AG04449 (cell line): ENCODE data around the gene ZNF12.

ENCODE experiments used
- CTCF ChIA-PET: fragments of 350-600 bp; formaldehyde crosslinking; extraction: SDS; loops from one replicate; lab custom pipeline; 2021; ENCODE audit warnings: antibody characterized with exemption; lab: Yijun Ruan, JAX
- POLR2A ChIA-PET: fragments of 400-600, 350-600 bp; formaldehyde crosslinking; extraction: SDS; loops from one replicate; lab custom pipeline; 2020; ENCODE audit warnings: antibody characterized with exemption, inconsistent platforms; lab: Yijun Ruan, JAX
- DNase-seq: peaks from one replicate; pipeline ENCODE4 v3.0.0-alpha.2; 2010; ENCODE audit warnings: low read depth, low spot score
- H3K4me3 ChIP-seq: 2 replicates; pipeline ENCODE4 v1.5.1; 2011; ENCODE audit warnings: low read depth, mild to moderate bottlenecking, control low read depth, low read length
- TF ChIP-seq, protein P1 (sequence below): IDR thresholded peaks from one replicate; pipeline ENCODE4 v1.5.1; 2011; ENCODE audit warnings: mild to moderate bottlenecking, moderate library complexity, low read length, control low read depth, inconsistent platforms; ENCODE audit not compliant: insufficient read depth; ENCODE audit errors: missing control alignments

The ZNF12 gene

DNA sequence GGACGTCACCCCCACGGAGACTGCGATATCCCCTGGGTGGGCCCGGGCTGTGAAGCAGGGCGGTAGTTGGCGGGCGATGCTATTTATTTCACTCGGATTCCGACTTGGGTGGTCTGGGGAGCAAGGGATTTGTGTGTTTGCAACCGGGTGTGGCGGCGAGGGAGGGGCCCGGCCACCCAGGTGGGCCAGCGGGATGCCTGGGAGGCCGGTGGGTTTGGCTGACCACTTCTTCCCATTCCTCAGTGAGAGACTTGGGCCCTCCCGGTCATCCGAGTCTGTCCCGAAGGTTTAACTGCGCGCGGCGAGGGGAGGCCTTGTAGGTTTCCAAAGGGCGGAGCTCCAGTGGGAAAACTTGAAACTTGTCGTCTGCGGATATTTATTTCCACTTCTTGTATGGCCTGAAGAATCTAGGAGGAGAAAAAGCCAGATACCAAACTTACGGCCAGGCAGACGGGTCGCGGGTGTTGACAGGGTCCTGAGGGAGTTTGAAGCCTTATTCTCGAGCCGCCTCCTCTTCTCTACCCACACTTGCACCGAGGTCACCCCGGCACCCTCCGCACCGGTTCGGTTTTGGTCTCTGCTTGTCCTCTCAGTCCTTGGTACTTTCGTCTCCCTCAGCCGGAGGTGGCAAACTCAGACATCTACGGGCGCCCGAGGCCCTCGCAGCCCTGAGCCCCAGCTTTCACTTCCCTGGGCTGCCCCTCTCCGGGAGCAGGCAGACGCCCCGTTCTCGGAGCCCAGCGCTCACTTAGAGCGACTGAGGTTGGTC is 51.7 kb downstream of the ZNF12 start:
- POLR2A ChIA-PET = no interaction called here
- no peak overlapping the region for H3K4me3 ChIP-seq
- CTCF ChIA-PET = no interaction called here
- TF ChIP-seq, protein P1, sequence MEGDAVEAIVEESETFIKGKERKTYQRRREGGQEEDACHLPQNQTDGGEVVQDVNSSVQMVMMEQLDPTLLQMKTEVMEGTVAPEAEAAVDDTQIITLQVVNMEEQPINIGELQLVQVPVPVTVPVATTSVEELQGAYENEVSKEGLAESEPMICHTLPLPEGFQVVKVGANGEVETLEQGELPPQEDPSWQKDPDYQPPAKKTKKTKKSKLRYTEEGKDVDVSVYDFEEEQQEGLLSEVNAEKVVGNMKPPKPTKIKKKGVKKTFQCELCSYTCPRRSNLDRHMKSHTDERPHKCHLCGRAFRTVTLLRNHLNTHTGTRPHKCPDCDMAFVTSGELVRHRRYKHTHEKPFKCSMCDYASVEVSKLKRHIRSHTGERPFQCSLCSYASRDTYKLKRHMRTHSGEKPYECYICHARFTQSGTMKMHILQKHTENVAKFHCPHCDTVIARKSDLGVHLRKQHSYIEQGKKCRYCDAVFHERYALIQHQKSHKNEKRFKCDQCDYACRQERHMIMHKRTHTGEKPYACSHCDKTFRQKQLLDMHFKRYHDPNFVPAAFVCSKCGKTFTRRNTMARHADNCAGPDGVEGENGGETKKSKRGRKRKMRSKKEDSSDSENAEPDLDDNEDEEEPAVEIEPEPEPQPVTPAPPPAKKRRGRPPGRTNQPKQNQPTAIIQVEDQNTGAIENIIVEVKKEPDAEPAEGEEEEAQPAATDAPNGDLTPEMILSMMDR = no peak
- no peak for DNase-seq

DNA sequence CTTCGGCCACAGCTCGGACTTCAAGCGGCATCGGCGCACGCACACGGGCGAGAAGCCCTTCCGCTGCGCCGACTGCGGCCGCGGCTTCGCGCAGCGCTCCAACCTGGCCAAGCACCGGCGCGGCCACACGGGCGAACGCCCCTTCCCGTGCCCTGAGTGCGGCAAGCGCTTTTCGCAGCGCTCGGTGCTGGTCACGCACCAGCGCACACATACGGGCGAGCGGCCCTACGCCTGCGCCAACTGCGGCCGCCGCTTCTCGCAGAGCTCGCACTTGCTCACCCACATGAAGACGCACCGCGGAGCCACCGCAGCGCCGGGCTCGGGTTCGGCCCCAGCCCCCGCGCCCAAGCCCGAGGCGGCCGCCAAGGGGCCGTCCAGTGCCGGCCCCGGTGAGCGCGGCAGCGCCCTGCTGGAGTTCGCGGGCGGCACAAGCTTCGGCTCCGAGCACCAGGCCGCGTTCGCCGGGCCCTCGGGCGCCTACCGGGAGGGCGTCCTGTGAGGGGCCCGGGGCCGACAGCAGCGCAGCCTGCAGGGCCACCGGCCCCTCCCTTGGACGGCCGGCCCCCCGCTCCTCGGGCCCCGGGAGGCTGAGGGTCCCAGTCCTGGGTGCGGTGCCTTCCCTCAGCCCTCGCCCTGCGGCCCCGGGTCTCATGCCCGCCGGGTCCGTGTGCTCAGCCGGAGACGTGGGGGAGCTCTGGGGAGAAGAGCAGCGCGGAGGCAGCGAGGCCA is 52.5 kb downstream of the ZNF12 start:
- POLR2A ChIA-PET = no interaction called here

DNA sequence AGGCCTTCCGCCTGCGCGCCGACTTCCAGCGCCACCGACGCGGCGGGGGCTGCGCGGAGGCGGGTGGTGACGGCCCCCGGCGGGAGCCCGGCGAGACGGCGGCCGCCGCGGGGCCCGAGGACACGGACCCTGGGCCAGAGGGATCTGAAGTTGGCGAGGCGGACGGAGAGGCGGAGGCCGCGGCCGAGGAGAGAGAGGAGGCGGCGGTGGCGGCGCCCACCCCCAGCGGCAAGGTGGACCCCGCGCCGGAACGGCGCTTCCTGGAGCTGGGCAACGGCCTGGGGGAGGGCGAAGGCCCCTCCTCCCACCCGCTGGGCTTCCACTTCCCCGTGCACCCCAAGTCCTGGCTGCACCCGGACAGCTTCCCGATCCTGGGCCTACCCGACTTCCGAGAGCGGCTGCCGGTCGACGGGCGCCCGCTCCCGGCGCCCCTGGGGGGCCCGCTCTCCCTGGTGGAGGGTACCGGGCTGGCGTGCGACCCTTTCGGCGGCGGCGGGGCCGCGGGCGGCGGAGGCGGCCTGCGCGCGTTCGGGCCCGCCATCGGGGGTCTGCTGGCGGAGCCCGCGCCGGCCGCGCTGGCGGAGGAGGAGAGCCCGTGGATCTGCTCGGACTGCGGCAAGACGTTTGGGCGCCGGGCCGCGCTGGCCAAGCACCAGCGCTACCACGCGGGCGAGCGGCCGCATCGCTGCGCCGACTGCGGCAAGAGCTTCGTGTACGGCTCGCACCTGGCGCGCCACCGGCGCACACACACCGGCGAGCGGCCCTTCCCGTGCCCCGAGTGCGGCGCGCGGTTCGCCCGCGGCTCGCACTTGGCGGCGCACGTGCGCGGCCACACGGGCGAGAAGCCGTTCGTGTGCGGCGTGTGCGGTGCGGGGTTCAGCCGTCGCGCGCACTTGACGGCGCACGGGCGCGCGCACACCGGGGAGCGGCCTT is 53.4 kb downstream of the ZNF12 start:
- no peak for DNase-seq
- TF ChIP-seq, protein P1 = no peak
- ChIA-PET POLR2A (no interaction called here), CTCF (no interaction called here)
- H3K4me3 ChIP-seq = no peak overlapping the region

More for the DNA sequence above, 52.5 kb downstream of the ZNF12 start:
- DNase-seq = no peak
- CTCF ChIA-PET = no interaction called here
- no peak overlapping the region for H3K4me3 ChIP-seq
- TF ChIP-seq, protein P1 = no peak

DNA sequence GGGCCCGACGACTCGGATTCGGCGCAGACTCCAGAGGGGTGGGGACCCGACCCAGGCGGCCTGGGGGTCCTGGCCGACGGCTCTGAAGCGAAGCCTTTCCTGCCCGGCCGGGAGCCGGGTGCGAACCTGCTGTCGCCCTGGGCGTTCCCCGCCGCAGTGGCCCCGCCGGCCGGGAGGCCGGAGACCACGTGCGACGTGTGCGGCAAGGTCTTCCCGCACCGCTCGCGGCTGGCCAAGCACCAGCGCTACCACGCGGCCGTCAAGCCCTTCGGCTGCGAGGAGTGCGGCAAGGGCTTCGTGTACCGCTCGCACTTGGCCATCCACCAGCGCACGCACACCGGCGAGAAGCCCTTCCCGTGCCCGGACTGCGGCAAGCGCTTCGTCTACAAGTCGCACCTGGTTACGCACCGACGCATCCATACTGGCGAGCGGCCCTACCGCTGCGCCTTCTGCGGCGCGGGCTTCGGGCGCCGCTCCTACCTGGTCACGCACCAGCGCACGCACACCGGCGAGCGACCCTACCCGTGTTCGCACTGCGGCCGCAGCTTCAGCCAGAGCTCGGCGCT is 54.2 kb downstream of the ZNF12 start:
- CTCF ChIA-PET = no interaction called here
- no peak overlapping the region for H3K4me3 ChIP-seq
- POLR2A ChIA-PET = no interaction called here
- no peak for DNase-seq
- TF ChIP-seq, protein P1 = no peak

DNA sequence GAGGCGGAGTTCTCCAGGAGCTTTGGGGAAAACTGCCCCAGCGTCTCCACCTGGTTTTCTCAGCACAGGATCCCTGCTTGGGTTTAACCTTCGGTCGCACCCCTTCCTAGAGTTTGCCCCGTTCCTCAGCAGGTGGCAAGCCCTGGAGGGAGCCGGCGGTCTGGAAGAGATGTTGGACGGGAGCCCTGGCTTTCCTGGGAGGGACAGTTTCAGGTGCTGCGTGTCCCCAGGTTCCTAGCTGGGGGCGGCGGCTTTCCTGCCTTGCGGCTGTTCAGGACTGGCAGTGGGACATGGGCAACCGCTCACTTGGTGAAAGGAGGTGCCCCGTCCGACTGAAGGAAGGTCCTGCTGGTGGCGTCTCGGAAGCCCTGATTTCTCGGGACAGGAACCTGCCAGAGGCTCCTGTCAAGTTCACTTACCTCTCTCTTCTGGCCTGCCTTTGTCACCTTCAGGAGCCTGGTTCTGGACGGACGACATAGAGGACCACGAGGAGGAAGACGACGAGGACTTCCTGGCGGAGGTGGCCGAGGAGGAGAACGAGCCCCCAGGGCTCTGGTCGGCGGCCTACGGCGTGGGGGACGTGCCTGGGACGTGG is 54.8 kb downstream of the ZNF12 start:
- DNase-seq = no peak
- no peak overlapping the region for H3K4me3 ChIP-seq
- ChIA-PET POLR2A (no interaction called here), CTCF (no interaction called here)
- TF ChIP-seq, protein P1 = no peak
